Effector memory CD8-positive, alpha-beta T cell (primary cell): ENCODE data around the gene NOS1AP.

Experiments
- ATAC-seq: fragments of 150-1000 bp; cut with Tn5 transposase; replicated peaks from 2 replicates; pipeline ENCODE4 v1.10.0; 2021; ENCODE audit warnings: mild to moderate bottlenecking, moderate library complexity
- DNase-seq, 3 experiments: peaks; one replicate each; pipeline ENCODE4 v3.0.0; 2021
- H3K27ac Mint-ChIP-seq, 2 donors: one replicate each; pipeline ENCODE4 v1.8.0; 2022; ENCODE audit warnings: mild to moderate bottlenecking in 2 of 2, mixed read lengths in 2 of 2, moderate library complexity in 2 of 2
- H3K27me3 Mint-ChIP-seq, 2 donors: one replicate each; pipeline ENCODE4 v1.8.0; 2022; ENCODE audit warnings: mixed read lengths in 2 of 2
- H3K36me3 Mint-ChIP-seq: one replicate; pipeline ENCODE4 v1.8.0; 2022; ENCODE audit warnings: mild to moderate bottlenecking, moderate library complexity, mixed read lengths; ENCODE audit not compliant: insufficient read depth
- H3K4me1 Mint-ChIP-seq, 2 donors: one replicate each; pipeline ENCODE4 v1.8.0; 2022; ENCODE audit warnings: low read depth in 2 of 2, mixed read lengths in 2 of 2
- H3K4me3 Mint-ChIP-seq, 2 donors: one replicate each; pipeline ENCODE4 v1.8.0; 2022; ENCODE audit warnings: mild to moderate bottlenecking in 2 of 2, mixed read lengths in 2 of 2, moderate library complexity in 2 of 2
- H3K9me3 Mint-ChIP-seq, 2 donors: one replicate each; pipeline ENCODE4 v1.8.0; 2022; ENCODE audit warnings: mixed read lengths in 2 of 2

The NOS1AP gene

DNA sequence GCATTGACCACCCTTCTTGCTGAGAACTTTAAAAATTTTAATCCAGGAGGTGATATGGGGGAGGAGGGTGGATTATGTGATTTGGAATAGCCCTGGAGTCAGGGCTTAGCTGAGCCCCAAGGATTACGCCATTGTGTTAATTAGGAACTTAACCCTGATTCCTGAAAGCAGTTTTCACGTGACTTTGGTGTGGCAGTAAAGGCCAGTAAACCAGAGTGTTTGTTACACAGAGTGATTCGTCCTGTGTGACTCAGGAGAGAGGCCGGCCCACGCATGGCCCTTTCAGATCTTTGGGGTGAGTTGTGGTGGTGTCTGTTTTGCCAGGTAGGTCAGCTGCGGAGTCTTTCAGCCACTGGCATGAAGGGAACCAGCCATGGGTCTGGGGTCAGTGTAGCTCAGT lies 107.6 kb downstream of the NOS1AP start:
- ATAC-seq = no peak
- H3K9me3 Mint-ChIP-seq = no peaks in the 10 kb centered on the region
- H3K27me3 Mint-ChIP-seq = peaks cover 14% of the 10 kb centered on the region in 2 donors
- H3K27ac Mint-ChIP-seq = no peak overlapping the region
- H3K4me1 Mint-ChIP-seq = no peaks in the 10 kb centered on the region
- no peak for DNase-seq
- H3K36me3 Mint-ChIP-seq = no peaks in the 10 kb centered on the region
- no peak overlapping the region for H3K4me3 Mint-ChIP-seq

DNA sequence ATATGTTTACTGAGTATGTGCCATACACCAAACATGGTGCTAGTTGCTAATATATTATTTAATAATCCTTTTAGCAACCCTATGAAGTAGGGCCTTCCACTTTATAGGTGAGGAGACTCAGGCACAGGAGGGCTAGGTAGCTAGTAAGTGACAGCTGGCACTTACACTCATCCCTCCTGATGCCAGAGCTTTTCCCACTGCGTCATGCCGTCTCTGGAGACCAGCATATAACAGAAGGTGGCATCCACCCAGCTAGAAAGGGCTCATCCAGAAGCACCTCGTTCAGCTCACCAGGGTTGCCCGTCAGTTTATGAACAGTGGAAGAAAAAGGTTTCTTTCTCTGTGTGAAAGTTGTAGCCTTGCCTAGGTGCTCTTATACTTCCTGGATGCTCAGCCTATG lies 108.9 kb downstream of the NOS1AP start:
- DNase-seq (no peak), ATAC-seq (no peak)
- Mint-ChIP-seq H3K4me3 (no peak overlapping the region), H3K36me3 (no peaks in the 10 kb centered on the region), H3K27me3 (peaks cover 15 to 16% of the 10 kb centered on the region in 2 donors), H3K9me3 (no peaks in the 10 kb centered on the region), H3K27ac (no peak overlapping the region), H3K4me1 (no peaks in the 10 kb centered on the region)

DNA sequence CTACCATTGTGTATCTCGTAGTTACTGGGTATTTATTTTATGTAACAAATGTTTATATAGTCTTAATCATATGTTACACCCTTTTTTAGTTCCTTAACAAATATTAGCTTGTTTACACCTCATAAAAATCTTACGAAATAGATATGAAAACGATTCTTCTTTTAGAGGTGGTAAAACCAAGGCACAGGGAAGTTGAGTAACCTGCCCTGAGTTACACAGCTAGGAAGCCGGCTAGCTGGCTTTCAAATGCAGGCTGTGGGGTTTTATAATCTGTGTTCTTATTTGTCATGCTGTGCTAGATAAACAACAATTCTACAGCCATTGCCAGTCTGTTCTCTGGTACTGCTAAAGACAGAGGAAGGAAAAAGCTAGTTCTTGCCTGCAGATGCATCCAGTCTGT lies 109.6 kb downstream of the NOS1AP start:
- no peaks in the 10 kb centered on the region for H3K9me3 Mint-ChIP-seq
- H3K4me1 Mint-ChIP-seq = no peaks in the 10 kb centered on the region
- H3K4me3 Mint-ChIP-seq = no peak overlapping the region
- no peaks in the 10 kb centered on the region for H3K36me3 Mint-ChIP-seq
- no peak for DNase-seq
- peaks cover 21 to 23% of the 10 kb centered on the region in 2 donors for H3K27me3 Mint-ChIP-seq
- no peak for ATAC-seq
- no peak overlapping the region for H3K27ac Mint-ChIP-seq

DNA sequence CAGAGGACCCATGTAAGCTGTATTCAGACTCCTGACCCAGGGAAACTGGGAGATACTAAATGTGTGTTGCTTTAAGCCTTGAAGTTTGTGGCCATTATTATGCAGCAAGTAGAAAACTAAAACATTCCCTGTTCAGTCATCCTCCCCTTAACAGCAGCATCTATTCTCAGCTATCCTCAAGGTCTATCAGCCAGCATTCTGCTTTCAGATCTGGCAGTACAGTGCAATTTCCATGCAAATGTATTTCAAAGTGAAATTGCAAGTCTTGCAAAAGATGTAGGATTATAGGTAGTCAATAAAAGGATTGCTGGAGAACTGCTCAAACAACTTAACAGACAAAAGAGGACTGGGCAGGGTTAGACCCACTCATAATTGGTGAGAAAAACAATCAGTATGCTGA lies 111.3 kb downstream of the NOS1AP start:
- no peaks in the 10 kb centered on the region for H3K36me3 Mint-ChIP-seq
- no peak overlapping the region for H3K27ac Mint-ChIP-seq
- H3K4me1 Mint-ChIP-seq = no peaks in the 10 kb centered on the region
- ATAC-seq (no peak), DNase-seq (no peak)
- H3K4me3 Mint-ChIP-seq = no peak overlapping the region
- peaks cover 21 to 28% of the 10 kb centered on the region in 2 donors for H3K27me3 Mint-ChIP-seq
- no peaks in the 10 kb centered on the region for H3K9me3 Mint-ChIP-seq

DNA sequence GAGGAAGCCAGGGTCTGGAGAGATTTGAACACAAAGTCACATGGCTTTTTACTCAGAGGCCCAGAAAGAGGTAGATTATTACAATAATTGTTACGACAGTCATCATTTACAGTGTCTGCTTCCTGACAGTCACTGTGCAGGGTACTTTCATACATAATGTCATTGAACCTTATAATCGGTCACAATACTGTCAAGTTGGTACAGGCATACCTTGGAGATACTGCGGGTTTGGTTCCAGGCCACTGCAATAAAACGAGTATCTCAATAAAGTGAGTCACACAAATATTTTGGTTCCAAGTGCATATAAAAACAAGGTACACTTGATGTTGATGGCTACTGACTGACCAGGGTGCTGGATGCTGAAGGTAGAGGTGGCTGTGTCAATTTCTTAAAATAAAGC lies 112.6 kb downstream of the NOS1AP start:
- DNase-seq (no peak), ATAC-seq (no peak)
- H3K36me3 Mint-ChIP-seq = no peaks in the 10 kb centered on the region
- peaks cover 0 to 2% of the 10 kb centered on the region in 2 donors for H3K9me3 Mint-ChIP-seq
- no peaks in the 10 kb centered on the region for H3K4me1 Mint-ChIP-seq
- H3K4me3 Mint-ChIP-seq = no peak overlapping the region
- H3K27ac Mint-ChIP-seq = no peak overlapping the region
- peaks cover 21 to 28% of the 10 kb centered on the region in 2 donors for H3K27me3 Mint-ChIP-seq

DNA sequence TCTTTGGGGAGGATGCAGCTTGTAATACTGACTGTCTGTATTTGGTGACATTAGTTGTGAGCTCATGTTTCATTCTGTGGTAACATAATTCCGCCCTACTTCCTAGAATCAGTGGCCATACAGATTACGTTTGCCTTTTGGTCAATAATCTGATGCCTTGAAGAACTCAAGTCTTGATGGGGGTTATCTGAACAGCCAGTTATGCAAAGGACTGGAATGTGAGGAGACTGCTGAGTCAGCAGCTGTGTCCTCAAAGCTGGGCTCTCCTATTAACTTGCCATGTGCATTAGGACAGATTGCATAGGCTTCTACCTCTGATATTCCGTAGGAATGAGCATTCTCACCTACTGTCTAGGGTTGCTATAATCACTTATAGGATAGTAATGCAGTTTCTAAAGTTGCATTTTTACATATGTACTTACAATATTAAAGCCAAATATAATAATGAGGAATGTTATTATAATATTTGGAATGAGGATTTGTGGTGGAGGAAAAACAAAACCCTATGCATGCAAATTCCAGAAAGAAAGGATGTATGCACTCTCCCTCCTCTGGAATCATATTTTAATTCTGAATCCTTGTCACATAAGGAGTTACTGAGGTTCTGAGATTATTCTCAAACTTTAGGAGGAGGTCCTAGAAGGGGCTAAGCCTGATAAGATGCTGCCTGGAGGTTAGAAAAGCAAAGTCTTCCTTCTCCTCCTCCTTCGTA lies 116.0 kb downstream of the NOS1AP start:
- DNase-seq (no peak), ATAC-seq (no peak)
- Mint-ChIP-seq H3K27me3 (peaks cover 7 to 20% of the 10 kb centered on the region in 2 donors), H3K27ac (no peak overlapping the region), H3K4me3 (no peak overlapping the region), H3K9me3 (peaks cover 0 to 2% of the 10 kb centered on the region in 2 donors), H3K36me3 (no peaks in the 10 kb centered on the region), H3K4me1 (no peaks in the 10 kb centered on the region)

DNA sequence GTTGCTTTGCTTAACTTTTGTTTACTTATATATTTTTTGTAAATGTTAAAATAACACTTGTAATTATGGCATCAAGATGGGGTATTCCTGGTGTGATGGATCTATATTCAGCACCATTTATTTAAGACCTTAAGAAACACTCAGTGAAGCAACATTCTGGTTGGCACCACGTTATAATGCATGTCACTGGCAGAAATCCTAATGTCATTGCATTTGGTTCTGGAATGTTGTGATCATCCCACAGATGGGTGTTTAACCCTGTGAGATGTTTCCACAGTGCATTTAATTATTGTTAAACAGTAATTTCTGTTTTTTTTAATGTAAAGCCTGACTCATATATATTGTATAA lies 116.5 kb downstream of the NOS1AP start:
- DNase-seq = no peak
- Mint-ChIP-seq H3K9me3 (peaks cover 0 to 2% of the 10 kb centered on the region in 2 donors), H3K4me3 (no peak overlapping the region), H3K27ac (no peak overlapping the region), H3K36me3 (no peaks in the 10 kb centered on the region), H3K4me1 (no peaks in the 10 kb centered on the region), H3K27me3 (peaks cover 11 to 24% of the 10 kb centered on the region in 2 donors)
- ATAC-seq = no peak

DNA sequence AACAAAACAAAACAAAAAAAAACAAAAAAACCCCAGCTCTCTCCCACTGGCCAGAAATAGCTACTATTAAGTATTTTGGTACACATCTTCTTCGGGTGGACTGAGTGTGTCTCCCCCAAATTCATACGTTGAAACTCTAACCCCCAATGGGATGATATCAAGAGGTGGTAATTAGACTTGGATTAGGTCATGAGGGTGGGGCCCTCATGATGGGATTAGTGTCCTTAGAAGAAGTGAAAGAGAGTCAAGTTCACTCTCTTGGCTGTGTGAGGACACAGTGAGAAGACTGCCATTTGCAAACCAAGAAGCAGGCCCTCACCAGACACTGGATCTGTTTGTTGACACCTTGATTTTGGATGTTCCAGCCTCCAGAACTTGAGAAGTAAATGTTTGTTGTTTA lies 116.9 kb downstream of the NOS1AP start:
- no peak for ATAC-seq
- H3K27ac Mint-ChIP-seq = no peak overlapping the region
- no peak overlapping the region for H3K4me3 Mint-ChIP-seq

DNA sequence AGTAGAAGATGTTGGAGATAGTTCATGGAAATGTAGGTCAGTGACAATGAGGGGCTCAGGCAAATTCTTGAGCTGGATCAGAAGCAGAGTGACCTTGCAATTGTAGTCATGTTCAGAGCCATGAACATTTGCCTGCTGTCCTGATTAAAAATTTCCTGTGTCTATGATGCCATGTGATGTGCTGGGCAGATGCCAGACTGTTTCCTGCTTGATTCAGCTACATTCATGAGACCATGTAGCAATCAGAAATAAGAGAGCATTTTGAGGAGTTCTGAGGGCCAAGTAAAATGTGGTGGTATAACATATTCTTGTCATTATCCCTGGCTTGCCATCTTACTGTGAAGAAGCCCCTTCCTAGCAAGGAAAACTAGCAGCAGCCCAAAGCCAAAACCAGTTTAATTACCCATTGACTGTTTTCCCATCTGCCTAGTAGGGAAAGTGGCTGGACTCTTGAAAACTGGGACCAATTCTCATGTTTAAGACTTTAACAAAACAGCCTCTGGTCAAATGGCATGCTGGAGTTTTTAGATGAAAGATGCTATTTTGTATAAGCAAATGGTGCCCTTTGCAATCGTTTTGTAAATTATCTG lies 118.3 kb downstream of the NOS1AP start:
- ATAC-seq (no peak), DNase-seq (no peak)
- Mint-ChIP-seq H3K27ac (no peak overlapping the region), H3K27me3 (peaks cover 22 to 38% of the 10 kb centered on the region in 2 donors), H3K4me1 (no peaks in the 10 kb centered on the region), H3K9me3 (peaks cover 0 to 2% of the 10 kb centered on the region in 2 donors), H3K4me3 (no peak overlapping the region), H3K36me3 (no peaks in the 10 kb centered on the region)

More for the DNA sequence above, 116.9 kb downstream of the NOS1AP start:
- H3K27me3 Mint-ChIP-seq = peaks cover 15 to 28% of the 10 kb centered on the region in 2 donors
- no peaks in the 10 kb centered on the region for H3K4me1 Mint-ChIP-seq
- H3K36me3 Mint-ChIP-seq = no peaks in the 10 kb centered on the region
- H3K9me3 Mint-ChIP-seq = peaks cover 0 to 2% of the 10 kb centered on the region in 2 donors
- DNase-seq = no peak

DNA sequence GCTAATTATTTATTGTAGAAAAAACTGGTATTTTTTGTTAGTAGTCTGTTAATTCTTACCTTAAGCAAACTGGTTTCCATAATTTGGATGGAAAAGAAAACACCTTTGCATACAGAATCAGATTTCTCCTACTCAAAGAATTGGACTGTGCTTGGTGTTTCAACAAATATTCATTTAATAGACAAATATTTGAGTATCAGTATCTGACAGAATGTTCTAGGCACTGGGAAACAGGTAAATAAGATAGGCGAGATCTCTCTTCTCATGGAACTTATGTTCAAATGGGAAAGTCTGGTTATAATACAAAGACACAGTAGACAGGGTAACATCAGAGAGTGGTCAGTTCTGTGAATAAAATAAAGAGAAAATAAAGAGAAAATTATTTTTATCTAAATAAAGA lies 119.9 kb downstream of the NOS1AP start:
- Mint-ChIP-seq H3K27me3 (peaks cover 15 to 27% of the 10 kb centered on the region in 2 donors), H3K4me3 (no peak overlapping the region), H3K27ac (no peak overlapping the region), H3K4me1 (no peaks in the 10 kb centered on the region), H3K9me3 (peaks cover 0 to 2% of the 10 kb centered on the region in 2 donors), H3K36me3 (no peaks in the 10 kb centered on the region)
- DNase-seq (no peak), ATAC-seq (no peak)

DNA sequence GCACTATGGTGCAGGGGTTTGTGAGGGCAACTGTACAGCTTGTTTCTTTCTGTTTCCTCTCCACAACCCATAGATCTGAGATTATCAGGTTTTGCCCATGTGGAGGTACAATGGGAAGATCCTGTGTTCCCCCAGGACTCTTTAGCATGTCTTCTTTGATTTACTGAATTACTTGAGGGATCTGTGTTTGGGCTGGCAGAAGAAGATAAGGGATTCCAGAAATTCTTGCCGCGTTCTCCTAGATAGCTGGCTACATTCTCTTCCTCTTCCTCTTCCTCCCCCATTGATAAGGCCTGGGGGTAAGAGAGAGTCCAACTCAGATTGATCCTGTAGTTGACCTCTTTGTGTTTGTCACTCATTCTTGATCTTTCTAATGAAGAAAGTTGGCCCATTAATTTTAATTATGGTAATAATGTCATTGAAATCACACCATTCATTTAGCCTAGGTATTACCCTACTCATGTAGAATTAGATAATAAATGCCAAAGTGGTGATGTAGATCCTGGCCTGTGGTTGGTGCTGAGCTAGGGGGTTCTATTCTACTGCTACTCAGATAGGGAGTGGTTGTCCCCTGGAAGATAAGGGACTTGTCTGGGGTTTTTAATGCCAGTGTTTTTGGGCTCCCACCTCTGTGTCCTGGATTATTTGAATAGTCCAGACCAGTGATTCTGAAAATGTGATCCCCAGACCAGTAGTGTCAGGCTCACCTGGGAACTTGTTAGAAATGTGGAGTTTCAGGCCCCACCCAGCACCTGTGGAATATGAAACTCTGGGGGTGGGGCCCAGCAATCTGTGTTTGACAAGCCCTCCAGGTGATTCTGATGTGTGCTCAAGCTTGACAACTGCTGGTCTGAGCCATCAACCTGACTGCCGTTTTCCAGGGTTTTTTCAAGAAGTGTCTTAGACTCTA lies 122.2 kb downstream of the NOS1AP start:
- H3K27ac Mint-ChIP-seq = no peak overlapping the region
- H3K4me3 Mint-ChIP-seq = no peak overlapping the region
- no peaks in the 10 kb centered on the region for H3K4me1 Mint-ChIP-seq
- no peaks in the 10 kb centered on the region for H3K9me3 Mint-ChIP-seq
- peaks cover 24 to 30% of the 10 kb centered on the region in 2 donors for H3K27me3 Mint-ChIP-seq
- DNase-seq (no peak), ATAC-seq (no peak)
- H3K36me3 Mint-ChIP-seq = no peaks in the 10 kb centered on the region

DNA sequence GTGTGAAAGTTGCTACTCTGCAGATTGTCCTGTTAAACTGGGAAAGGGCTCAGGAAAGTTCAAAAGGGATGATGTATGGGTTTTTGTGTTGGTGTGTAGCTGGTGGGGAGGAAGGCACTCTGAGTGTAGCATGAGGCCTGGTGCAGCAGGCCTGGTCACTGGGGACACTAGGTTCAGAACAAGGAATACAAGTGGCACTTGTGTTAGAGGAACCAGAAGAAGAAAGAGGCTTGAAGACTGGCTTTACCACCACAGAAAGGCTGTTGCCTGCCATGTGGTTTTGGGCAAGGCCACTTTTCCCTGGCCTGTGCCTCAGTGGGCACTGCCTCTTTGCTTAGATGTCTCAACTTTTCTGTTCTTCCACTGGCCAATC lies 122.8 kb downstream of the NOS1AP start:
- peaks cover 28 to 35% of the 10 kb centered on the region in 2 donors for H3K27me3 Mint-ChIP-seq
- no peak overlapping the region for H3K27ac Mint-ChIP-seq
- no peaks in the 10 kb centered on the region for H3K4me1 Mint-ChIP-seq
- DNase-seq (no peak), ATAC-seq (no peak)
- no peaks in the 10 kb centered on the region for H3K36me3 Mint-ChIP-seq
- no peaks in the 10 kb centered on the region for H3K9me3 Mint-ChIP-seq
- no peak overlapping the region for H3K4me3 Mint-ChIP-seq

DNA sequence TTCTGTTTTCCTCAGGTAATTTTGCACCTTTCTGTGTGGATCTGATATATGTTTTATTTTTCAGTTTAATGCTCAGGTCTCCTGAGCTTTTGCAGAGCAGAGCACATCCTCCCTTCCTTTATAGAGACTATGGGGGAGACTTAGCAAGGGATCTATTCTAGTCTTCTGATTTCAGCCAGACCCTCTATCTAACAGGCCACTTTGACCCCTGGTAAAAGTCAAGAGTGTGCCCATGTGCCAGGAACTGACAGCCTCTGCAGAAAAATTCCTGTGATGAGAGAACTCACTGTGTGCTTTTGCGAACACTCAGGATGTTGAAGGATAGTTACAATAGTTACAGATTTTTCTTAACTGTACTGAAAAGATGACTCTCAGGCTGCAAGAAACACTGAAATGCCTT lies 123.3 kb downstream of the NOS1AP start:
- DNase-seq (no peak), ATAC-seq (no peak)
- no peak overlapping the region for H3K4me3 Mint-ChIP-seq
- H3K4me1 Mint-ChIP-seq = no peaks in the 10 kb centered on the region
- no peaks in the 10 kb centered on the region for H3K9me3 Mint-ChIP-seq
- H3K36me3 Mint-ChIP-seq = no peaks in the 10 kb centered on the region
- no peak overlapping the region for H3K27ac Mint-ChIP-seq
- peaks cover 32 to 36% of the 10 kb centered on the region in 2 donors for H3K27me3 Mint-ChIP-seq

DNA sequence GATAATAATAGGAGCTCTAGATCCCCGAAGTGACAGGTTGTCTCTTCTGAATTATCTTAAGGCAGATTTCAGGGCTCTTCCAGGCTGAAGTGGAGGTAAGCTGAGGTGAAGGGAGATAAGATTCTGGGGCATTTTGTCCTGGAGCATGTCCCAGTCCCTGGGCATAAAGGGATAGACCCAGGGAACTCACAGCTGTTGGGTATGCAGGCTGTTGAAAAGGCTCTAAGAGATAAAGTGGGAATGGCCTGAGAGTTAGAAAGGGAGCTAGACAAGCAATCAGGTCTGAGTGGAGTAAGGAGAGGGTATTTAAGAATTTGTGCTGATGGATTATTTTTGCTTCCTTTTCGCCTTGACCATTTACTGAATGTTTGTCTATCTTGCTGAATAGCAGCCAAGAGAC lies 123.7 kb downstream of the NOS1AP start:
- Mint-ChIP-seq H3K27me3 (peaks cover 36 to 37% of the 10 kb centered on the region in 2 donors), H3K4me3 (no peak overlapping the region), H3K9me3 (no peaks in the 10 kb centered on the region), H3K27ac (no peak overlapping the region), H3K36me3 (no peaks in the 10 kb centered on the region), H3K4me1 (no peaks in the 10 kb centered on the region)
- ATAC-seq (no peak), DNase-seq (no peak)
